Left kidney (tissue), 2 donors: ENCODE measurements around the gene ANKRD35. TPM values are rescaled to one million over a fixed set of nuclear protein-coding genes. Genes with fewer than 3 reads are reported as not detected.

ENCODE experiments used
- DNase-seq: peaks from one replicate; pipeline ENCODE4 v3.0.0-alpha.2; 2013
- polyA plus RNA-seq: library from polyadenylated mRNA; unstranded; fragments of 120-200 nt; gene quantifications from one replicate; pipeline ENCODE4 v1.2.1, GENCODE V29; 2013; ENCODE audit not compliant: insufficient read length

Gene ANKRD35
- polyA plus RNA-seq, 1 donor, result 1.9 TPM

DNA sequence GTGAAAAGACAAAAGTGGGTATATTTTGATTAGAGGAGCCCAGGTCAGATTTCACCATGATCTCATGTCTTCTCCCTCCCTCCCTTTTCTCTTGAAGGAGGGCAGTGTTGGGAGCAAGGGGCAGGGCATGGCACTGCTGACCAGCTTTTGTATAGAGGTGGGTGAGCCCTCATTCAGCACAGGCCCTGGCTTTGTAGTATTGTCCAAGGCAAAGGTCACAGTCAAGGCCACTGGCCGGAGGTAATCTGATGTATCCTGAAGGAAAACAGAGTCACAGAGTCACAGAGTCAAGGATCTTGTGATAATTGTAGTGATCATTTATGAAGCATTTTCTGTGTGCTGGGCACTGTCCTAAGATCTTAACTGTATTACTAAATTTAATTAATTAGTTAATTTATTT lies 12.3 kb upstream of the ANKRD35 start:
- DNase-seq, result no peak

DNA sequence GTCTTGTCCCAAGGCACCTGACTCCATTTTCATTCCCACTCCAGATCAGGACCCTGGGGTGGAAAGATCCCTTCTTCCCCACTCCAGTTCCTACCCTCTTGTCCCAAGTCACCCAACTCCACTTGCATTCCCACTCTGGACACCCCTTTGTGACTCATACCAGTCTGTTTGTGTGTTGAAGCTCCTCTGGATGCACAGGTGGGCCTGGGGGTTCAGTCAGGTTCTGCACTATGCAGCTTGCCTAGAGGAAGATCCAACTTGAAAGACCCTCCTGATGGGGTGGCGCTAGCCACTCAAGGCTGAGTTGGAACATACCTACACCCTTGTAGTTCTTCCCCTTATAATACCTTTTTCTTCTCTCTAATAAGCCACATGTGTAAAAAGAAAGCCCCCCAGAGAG lies 9.8 kb upstream of the ANKRD35 start:
- no peak for DNase-seq

DNA sequence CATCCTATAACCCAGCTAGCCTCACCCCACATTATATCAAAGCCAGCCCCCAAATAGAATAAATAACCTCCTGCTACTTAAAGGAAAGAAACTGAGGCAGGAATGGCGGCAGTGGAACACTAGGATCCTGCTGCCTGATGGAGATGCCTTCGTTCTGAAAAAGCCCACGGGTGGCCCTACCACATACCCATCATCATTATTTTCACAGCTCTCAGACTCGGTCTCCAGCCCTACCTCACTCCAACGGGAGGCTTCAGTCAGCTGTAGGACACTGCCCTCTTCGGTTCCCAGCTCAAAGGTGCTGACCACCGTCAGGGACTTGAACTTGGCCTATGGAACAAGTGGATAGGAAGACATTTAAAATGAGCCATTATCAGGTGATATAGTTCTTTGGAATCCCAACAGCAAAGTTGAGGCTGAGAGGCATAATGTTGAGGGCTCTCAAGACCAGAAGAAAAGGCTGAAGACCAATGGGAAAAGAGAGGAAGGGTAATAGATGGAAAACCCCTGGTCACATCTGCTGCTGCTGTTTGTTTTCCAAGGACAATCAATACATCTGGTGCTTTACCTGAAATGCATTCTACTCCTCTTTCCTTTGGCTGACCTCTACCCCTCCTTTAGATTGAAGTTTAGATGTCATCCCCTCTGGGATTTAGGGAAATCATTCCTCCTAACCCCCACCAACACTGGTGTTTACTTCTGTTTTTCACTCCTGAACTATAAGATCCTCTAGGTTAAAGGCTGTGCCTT lies 7.8 kb upstream of the ANKRD35 start:
- no peak for DNase-seq

DNA sequence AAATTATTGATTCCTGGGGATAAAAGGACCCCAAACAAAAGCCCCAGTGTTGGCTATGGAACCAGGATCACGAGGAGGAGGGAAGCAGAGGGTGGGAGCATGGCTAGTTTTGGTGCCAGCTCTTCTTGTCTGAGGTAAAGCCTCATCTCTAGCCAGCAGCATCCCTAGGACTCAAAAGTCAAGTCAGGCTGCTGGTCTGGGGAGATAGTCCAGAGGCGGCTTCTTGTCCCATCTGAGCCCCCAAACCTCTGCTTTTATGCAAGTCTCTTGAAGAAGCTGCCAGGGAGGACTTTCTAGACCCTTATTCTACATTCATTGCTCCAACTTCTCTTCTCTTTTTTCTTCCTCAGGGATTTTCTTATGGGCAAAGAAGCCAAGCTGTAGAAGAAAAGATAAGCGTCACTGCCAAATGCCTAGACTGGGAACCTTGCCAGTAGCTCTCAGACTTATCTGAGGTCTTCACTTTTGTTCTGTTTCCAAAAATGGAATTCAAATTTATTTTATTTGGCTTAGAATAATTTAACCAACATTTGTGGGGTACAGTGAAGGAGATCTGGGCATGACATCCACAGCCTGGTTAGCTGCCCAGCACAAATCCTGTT lies 6.9 kb upstream of the ANKRD35 start:
- DNase-seq, result no peak

DNA sequence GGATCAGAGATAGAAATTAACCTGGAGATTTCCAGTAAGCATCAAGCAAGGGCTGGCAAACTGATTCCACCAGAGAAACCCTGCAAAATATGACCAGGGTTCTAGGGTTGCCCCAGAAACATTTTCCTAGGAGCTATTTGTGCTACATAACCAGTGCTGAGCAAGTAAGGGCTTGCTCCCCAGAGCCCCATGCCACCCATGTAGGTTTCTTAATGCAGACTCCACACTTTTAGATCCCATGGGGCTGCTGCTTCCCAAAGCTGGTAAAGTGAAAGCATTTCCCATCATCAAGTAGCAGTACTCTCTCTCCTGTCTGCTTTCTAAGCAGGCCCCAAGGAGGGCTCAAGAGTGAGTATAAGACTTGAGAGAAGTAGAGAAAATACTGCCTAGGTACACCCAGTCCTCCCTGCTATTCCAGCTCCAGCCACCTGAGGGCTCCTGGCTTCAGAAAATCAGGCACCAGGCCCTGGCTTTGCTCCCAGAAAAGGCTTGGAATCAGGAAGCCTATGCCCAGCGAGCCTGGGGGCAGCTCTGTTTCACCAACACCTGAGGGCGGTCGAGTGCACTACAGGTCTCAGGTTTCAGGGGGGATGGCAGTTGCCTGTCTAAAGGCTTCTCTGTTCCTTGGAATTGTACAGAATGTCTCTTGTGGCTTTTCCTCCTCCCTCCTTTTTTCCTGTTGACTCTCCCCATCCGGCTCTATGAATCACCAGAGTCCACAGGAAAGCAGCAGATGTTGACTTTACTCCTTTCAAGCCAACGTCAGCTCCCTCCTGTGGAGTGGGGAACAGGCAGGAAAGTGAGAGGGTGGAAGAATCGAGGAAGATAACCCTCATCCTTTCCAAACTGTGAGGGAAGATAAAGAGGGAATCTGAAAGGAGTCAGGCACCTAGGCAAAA lies 6.2 kb upstream of the ANKRD35 start:
- DNase-seq, result peak; percentile 96

DNA sequence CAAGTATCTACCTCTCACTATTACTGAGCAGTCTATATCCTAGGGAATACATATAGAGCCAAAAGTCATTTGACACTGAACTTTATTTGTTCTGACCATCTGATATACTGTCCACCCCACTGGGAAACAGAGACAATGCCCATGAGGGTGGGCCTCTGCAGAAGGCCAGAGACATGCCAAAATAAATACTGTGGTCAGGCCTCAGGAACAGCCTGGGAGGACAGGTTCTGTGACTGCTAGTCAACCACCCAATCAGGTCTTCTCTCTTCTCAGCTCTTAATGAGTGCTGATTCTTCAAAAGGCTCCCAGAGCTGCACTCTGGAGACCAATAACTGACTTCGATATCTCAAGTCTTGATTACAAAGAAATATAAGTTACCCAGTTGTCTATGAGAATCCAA lies 5.5 kb upstream of the ANKRD35 start:
- no peak for DNase-seq

DNA sequence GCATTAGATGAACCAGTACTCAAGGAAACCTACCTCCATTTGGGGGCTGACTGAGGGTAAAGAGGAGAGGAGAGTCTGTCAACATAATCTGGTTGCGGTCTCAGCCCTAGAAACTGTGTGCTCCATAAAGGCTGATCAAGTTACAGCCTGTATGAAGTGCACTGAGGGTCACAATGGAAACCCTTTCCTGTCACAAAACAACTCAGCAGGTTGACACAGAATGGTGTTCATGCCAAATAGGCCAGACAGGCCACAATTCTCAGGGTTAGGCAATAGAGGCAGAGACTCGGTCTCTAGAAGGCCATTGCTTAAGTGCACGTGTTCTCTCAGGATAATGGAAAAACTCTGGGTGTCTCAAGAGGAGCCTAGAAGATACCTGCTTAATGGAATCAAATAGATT lies 4.1 kb upstream of the ANKRD35 start:
- DNase-seq, result no peak

DNA sequence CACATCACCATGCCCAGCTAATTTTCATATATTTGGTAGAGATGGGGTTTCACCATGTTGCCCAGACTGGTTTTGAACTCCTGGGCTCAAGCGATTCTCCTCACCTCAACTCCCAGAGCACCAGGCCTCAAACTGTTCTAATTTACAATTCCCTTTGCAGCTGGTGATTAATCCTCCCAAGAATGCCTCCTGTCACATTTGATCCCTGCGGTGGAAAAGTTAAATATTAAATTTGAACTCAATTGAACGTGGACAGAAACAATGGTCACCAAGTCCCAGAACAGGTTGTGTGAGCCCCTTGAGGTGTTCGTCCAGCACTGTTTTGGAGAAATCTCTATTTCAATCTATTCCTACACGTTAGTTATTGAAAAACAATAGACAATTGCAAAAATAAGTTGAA lies 2.0 kb upstream of the ANKRD35 start:
- DNase-seq, result no peak

DNA sequence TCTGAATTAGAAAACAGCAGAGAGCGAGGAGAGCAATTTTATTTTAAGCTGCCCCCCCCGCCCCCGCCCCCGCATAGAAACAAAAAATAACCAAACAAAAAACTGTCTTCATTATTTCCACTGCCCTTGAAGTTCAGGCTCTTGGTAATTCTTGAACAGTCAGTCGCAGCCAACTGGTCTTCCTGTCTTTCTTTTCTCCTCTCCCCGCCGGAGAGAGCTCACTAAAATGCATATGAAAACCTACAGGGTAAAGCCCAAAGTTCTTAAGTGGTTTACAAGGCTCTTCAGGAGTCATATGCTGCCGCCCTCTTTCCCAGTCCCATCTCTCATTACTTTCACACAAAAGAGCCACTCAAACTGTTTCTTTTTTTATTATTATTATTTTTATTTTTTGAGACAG lies 1.1 kb upstream of the ANKRD35 start:
- no peak for DNase-seq

DNA sequence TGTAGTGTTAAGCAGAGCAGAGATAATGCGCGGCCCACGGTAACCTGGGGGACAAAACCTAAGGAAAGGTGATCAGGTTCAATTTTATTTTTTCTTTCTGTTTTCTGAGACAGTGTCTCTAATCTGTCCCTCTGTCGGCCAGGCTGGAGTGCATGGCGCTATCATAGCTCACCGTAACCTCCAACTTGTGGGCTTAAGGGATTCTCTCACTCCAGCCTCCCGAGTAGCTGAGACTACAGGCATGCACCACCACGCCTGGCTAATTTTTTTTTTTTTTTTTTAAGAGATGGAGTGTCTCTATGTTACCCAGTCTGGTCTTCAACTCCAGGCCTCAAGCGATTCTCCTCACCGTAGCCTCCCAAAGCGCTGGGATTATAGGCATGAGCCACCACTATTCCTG lies 724 bp upstream of the ANKRD35 start:
- no peak for DNase-seq

DNA sequence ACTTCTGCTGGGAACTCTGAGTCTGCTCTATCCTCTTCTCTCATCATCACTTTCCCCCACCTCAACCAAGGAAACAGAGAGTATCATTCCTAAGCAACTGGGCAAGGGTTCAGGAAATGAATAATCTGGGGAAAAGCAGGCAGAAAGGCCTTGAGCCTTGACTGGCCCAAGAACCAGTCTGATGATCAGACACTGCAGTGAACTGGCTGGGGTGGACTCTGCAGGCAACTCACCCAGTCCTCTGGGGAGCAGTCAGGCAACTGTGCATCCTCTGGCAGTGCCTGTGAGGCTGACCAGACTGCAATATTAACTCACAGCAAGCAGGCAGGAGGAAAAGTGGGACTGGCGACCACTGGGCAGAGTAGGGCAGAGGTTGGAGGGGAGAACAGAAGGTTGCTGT lies 991 bp downstream of the ANKRD35 start:
- no peak for DNase-seq

DNA sequence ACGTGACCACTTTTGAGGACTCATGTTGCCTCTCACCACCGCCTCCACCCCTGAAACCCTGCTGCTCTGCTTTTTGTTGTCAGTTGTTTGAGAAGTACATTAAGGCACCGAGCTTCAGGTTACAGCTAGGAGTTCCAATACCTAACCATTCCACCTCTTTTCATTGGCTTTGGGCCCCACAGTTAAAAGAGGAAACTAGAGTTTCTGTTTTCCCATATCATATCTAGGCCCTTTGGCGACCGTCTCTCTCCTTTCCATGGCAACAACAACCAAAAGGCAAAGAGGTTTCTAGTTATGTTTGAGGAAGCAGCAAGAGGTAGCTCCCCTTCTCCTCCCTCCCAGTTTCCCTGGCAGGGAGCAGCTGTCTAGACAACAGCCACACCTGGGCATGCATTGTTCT lies 5.9 kb downstream of the ANKRD35 start:
- no peak for DNase-seq

DNA sequence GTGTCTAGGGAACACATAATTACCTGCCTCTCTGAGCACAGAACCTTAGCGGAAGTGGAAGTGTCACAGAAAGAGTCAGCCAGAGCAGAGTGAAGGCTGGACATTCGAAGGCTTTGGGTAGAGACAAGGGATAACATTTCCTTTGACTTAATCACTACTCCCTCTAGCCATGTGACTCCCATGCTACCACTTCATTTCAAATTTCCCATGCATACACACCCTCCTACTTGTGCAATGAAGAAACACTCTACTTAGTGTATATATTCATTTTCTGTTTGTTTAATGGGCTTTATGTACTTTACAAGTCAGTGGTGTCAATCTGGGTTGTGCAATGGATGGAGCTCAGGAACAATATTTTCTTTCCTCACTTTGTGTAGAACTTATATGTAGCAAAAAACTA lies 6.9 kb downstream of the ANKRD35 start:
- no peak for DNase-seq

DNA sequence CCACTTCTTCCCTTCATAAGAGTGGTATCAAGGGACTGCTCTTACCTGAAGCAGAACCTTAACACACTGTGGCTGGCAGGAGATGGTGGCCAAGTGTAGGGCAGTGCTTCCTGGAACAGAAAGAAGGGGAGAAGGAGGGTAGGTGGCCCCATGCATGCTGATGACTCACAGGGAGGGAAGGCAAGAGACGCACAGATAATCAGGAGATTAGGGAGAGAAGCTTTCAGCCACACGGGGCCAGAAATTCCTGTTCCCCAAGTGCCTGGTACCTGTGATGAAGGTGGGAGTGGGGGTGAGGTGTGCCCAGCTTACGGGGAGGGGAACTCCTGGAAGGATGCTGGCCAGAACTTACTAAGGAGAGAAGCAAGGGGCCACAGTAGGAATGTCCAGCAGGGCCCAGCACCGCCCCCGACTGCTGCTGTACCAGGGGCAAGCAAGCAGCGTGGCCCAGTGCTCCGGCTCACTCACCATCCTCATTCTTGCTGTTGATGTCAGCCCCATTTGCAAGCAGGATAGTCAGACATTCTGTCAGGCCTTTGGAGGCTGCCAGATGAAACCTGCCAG lies 7.7 kb downstream of the ANKRD35 start:
- no peak for DNase-seq

DNA sequence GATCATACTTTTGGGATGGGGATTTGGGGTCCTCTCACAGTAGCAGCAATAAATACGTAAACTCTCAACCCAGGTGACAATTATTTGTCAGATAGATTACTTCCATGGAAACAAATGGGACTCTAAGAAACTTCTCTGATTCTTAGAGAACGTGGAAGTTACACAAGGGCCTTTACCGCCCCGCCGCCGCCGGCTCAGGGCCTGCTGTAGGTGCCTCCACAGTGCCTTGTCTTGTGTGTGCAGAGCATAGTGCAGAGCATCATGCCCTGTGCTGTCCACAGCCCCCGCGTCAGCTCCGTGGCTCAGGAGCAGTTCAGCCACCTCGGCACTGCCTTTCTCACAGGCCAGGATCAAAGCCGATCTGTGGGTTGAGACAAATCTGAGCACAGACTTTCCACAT lies 11.0 kb downstream of the ANKRD35 start:
- no peak for DNase-seq

DNA sequence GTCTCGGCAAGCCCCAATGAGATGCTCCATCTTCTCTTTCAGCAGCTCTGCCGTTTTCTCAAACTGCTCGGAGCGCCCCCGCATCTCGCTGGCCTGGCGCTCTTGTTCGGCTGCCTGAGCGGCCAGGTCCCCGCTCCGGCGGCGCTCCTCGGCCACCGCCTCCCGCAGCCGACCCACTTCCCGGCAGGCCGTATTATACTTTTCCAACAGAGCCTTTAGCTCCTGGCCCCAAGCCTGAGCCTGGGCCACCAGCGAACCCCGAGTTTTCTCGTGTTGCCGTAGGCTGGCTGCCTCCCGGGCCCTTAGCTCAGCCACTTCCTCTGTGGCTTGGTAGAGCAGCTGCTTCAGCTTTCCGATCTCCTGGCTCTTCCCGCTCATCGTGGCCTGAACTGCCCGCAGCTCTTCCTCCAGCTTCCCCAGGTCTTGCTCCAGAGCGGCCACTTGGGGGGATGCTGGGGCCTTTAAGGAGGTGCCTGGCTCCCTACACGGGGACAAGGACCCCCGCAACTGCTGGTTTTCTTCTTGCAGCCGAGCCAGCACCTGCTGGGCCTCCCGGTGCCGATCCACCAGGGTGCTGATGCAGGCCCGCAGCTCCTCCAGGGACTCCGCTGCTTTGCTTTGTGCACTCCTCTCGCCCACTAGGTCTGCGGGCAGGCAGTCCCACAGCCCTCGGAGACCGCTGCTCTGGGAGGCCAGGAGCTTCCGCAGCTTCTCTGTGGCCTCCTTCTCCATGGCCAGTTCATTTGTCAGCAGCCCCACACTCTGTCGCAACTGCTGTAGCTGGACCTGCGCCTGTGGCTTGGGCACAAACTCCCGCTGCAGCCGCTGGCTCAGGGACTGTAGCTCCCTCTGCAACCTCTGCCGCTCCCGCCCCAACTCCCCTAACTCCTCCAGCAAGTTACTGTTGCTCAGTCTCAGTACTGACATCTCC lies 13.4 kb downstream of the ANKRD35 start:
- no peak for DNase-seq

DNA sequence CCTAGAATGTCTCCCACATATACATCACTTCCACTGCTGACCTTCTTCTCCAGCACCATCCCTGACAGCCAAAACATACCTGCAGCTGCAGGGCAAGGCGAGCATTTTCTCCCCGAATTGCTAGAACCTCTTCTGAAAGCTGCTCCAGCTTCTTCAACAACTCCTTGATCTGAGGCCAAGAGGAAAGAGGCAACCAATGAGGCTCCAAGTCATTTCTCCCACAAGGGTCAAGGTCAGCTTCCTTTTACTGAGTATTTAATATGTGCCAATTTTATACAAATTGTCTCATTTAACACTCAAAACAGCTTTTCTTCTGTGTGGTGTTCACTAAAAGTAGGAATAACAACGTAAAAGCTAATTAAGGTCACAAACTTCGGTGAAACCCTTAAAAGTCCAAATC lies 17.4 kb downstream of the ANKRD35 start:
- no peak for DNase-seq

DNA sequence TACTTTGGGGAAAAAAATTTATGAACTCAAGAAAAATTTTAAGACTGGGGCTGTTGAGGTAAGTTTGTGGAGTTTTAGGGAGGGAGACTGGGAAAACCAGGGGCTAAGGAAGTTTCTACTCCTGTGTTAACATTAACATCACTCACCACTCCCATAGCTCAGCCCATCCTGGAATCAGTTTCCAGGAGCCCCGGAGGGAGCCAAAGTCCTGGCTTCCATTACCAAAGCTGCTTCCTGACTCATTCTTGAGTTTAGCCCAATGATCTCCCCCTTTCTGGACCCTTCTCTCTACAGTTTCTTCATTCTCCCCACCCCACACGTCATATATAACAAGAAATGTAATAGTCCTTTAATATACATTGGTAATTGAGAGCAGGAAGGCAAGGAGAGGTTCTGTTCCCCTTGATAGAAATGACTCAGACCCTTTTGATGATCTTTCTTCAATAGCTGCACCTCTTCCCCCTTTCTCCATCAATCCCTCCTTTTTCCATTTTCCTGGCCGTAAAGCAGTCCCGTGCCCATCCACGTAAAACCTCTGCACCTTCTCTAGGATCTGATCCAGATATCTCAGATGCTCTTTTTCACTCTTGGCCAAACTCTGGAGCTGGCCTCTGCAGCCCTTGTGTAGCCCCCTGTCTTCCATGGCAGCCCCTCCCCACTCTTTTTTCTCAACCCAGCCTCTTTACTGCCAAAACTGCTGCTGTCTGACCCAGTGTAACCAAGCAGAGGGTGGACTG lies 22.2 kb downstream of the ANKRD35 start:
- DNase-seq, result no peak

DNA sequence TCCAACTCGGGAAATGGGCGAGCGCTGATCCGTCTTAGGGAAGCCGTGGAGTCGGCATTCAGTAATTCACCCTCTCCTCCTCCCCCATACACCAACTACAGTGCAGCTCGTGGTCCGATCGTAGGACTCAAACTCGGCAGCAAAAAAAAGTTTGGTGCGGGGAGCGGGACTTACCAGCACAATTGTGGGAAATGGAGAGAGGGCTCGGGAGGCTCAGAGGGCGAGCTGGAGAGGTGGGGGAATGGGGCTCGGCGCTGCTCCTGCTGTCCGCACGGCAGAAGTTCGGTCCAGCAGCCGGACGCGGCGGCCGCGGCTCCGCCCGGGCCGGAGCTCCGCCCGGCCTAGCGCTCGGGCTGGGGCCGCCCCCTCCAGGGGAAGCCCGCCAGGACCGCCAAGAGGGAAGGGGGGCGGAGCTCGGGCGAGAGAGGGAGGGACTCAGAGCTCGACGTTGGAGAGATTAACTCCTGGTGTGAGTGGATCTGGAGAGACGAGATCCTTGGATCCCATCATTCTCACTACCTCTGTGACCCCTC lies 26.1 kb downstream of the ANKRD35 start:
- DNase-seq, result peak; percentile 91

DNA sequence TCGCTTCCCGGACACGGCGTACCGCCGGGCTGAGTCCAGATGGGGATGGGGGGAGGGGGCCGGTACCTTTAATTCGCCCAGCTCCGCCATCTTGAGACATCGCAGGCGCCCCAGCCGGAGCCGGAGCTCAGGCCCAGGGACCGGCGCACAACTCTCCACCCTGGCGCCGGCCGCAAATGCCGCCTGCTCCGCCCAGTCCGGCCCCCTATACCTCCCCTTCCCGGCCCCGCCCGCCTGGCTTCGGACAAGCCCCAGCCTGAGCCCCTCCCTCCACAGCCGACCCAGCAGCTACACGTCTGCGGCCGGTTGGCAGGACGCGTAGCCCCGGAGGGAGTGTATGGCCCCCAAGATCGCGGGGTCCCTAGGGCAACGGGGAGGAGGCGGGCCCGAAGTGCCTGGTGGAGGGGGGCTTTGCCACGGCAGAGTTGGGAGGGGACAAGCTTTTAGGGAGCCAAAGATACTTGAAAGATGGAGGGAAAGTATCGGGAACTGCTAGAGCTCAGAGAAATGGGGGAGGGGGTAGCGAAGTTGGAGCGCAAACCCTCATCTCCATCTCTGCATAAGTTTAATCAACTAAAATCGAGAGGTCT lies 26.7 kb downstream of the ANKRD35 start, which contains the start of gene PIAS3:
Gene PIAS3 (minus strand): TSS at position 181 of the 590 bp plus-strand sequence. CDS start 91 bp downstream, at position 90.
- DNase-seq, result peak; percentile 94
